ENCODE data around the gene DCAF15. TPM values are rescaled to one million over a fixed set of nuclear protein-coding genes. Genes with fewer than 3 reads are reported as not detected.
"Not testable (repeated sequence)": the region's sequence is repeated elsewhere in the genome, so short reads cannot be mapped to it uniquely, and the experiment has no call there.

DCAF15 gene
- total RNA-seq, 1 experiment from 2014 or later = 35.5 TPM

- Mint-ChIP-seq H3K9me3 (ENCODE audit: low read depth, unreplicated experiment) (no peaks in the 10 kb centered on the region), H3K4me3 (ENCODE audit: low read depth, unreplicated experiment) (no peak overlapping the region), H3K27ac (ENCODE audit: unreplicated experiment) (no peak overlapping the region), H3K36me3 (ENCODE audit: insufficient read depth, unreplicated experiment) (peaks cover 19% of the 10 kb centered on the region), H3K27me3 (ENCODE audit: unreplicated experiment) (no peaks in the 10 kb centered on the region), H3K4me1 (ENCODE audit: low read depth, unreplicated experiment) (no peaks in the 10 kb centered on the region)
- TF ChIP-seq CTCF (IDR thresholded peaks at IDR 0.05; ENCODE audit: unreplicated experiment) = no peak
- intact Hi-C loops (cut with micrococcal nuclease; ENCODE audit: unreplicated experiment) = no loop called here
- CTCF ChIA-PET = no interaction called here
- no peak for DNase-seq
- BruUV-seq (replicated peaks) = no TSS peak
Measured at GRCh38 chr19:13964776-13965175, 12.5 kb downstream of the DCAF15 start.

- Mint-ChIP-seq H3K27me3 (ENCODE audit: unreplicated experiment) (no peaks in the 10 kb centered on the region), H3K36me3 (ENCODE audit: insufficient read depth, unreplicated experiment) (peaks cover 13% of the 10 kb centered on the region), H3K27ac (ENCODE audit: unreplicated experiment) (no peak overlapping the region), H3K4me1 (ENCODE audit: low read depth, unreplicated experiment) (no peaks in the 10 kb centered on the region), H3K9me3 (ENCODE audit: low read depth, unreplicated experiment) (no peaks in the 10 kb centered on the region), H3K4me3 (ENCODE audit: low read depth, unreplicated experiment) (no peak overlapping the region)
- no TSS peak for BruUV-seq (replicated peaks)
- intact Hi-C loops (cut with micrococcal nuclease; ENCODE audit: unreplicated experiment) = no loop called here
- TF ChIP-seq CTCF (IDR thresholded peaks at IDR 0.05; ENCODE audit: unreplicated experiment) = no peak
- DNase-seq = no peak
- CTCF ChIA-PET = no interaction called here
Measured at GRCh38 chr19:13965377-13965896, 13.1 kb downstream of the DCAF15 start.

- no peaks in the 10 kb centered on the region for H3K4me1 Mint-ChIP-seq (ENCODE audit: low read depth, unreplicated experiment)
- intact Hi-C loops (cut with micrococcal nuclease; ENCODE audit: unreplicated experiment) = no loop called here
- H3K4me3 Mint-ChIP-seq (ENCODE audit: low read depth, unreplicated experiment) = no peak overlapping the region
- CTCF ChIA-PET = no interaction called here
- no peaks in the 10 kb centered on the region for H3K27me3 Mint-ChIP-seq (ENCODE audit: unreplicated experiment)
- H3K36me3 Mint-ChIP-seq (ENCODE audit: insufficient read depth, unreplicated experiment) = peaks cover 6% of the 10 kb centered on the region
- BruUV-seq (replicated peaks) = no TSS peak
- H3K9me3 Mint-ChIP-seq (ENCODE audit: low read depth, unreplicated experiment) = no peaks in the 10 kb centered on the region
- no peak overlapping the region for H3K27ac Mint-ChIP-seq (ENCODE audit: unreplicated experiment)
- no peak for TF ChIP-seq CTCF (IDR thresholded peaks at IDR 0.05; ENCODE audit: unreplicated experiment)
- DNase-seq = no peak
Measured at GRCh38 chr19:13965926-13966683, 13.8 kb downstream of the DCAF15 start.

GRCh38 chr19:13966684-13967128 is 14.4 kb downstream of the DCAF15 start:
- intact Hi-C loops (cut with micrococcal nuclease; ENCODE audit: unreplicated experiment) = no loop called here
- no peak for TF ChIP-seq CTCF (IDR thresholded peaks at IDR 0.05; ENCODE audit: unreplicated experiment)
- no peak overlapping the region for H3K4me3 Mint-ChIP-seq (ENCODE audit: low read depth, unreplicated experiment)
- no TSS peak for BruUV-seq (replicated peaks)
- H3K27me3 Mint-ChIP-seq (ENCODE audit: unreplicated experiment) = no peaks in the 10 kb centered on the region
- H3K9me3 Mint-ChIP-seq (ENCODE audit: low read depth, unreplicated experiment) = no peaks in the 10 kb centered on the region
- H3K27ac Mint-ChIP-seq (ENCODE audit: unreplicated experiment) = no peak overlapping the region
- no peak for DNase-seq
- peaks cover 4% of the 10 kb centered on the region for H3K36me3 Mint-ChIP-seq (ENCODE audit: insufficient read depth, unreplicated experiment)
- H3K4me1 Mint-ChIP-seq (ENCODE audit: low read depth, unreplicated experiment) = no peaks in the 10 kb centered on the region
- CTCF ChIA-PET = no interaction called here

GRCh38 chr19:13967206-13967605 is 14.9 kb downstream of the DCAF15 start:
- BruUV-seq (replicated peaks); H3K27me3 Mint-ChIP-seq (ENCODE audit: unreplicated experiment); CTCF ChIA-PET; H3K9me3 Mint-ChIP-seq (ENCODE audit: low read depth, unreplicated experiment); H3K4me1 Mint-ChIP-seq (ENCODE audit: low read depth, unreplicated experiment); intact Hi-C loops (cut with micrococcal nuclease; ENCODE audit: unreplicated experiment); H3K36me3 Mint-ChIP-seq (ENCODE audit: insufficient read depth, unreplicated experiment); H3K4me3 Mint-ChIP-seq (ENCODE audit: low read depth, unreplicated experiment); H3K27ac Mint-ChIP-seq (ENCODE audit: unreplicated experiment); DNase-seq: not testable (repeated sequence)
